AG04450 (cell line): ENCODE data around the gene PLPPR3. TPM values are rescaled to one million over a fixed set of nuclear protein-coding genes. Genes with fewer than 3 reads are reported as not detected.

Experiments
- CTCF ChIA-PET: fragments of 300-600, 350-600 bp; formaldehyde crosslinking; extraction: SDS; loops from one replicate; lab custom pipeline; 2022; ENCODE audit warnings: antibody characterized with exemption, inconsistent platforms; lab: Charles Lee
- POLR2A ChIA-PET: fragments of 350-600 bp; formaldehyde crosslinking; extraction: SDS; loops from one replicate; lab custom pipeline; 2021; ENCODE audit warnings: antibody characterized with exemption, inconsistent platforms; lab: Yijun Ruan, JAX
- DNase-seq: peaks from one replicate; pipeline ENCODE4 v3.0.0-alpha.2; 2011; ENCODE audit warnings: low read depth, low spot score
- H3K27ac ChIP-seq: one replicate; pipeline ENCODE4 v1.5.1; 2012; ENCODE audit warnings: low read depth, low read length, control low read depth
- H3K27me3 ChIP-seq: one replicate; pipeline ENCODE4 v1.6.0; 2012; ENCODE audit warnings: low read length; ENCODE audit not compliant: control insufficient read depth, insufficient read depth
- H3K4me3 ChIP-seq: 2 replicates; pipeline ENCODE4 v1.5.1; 2011; ENCODE audit warnings: mild to moderate bottlenecking, low read depth, low read length, control low read depth
- H3K9me3 ChIP-seq: 2 replicates; pipeline ENCODE4 v1.5.1; 2012; ENCODE audit warnings: low read length; ENCODE audit not compliant: control insufficient read depth, insufficient read depth
- polyA plus RNA-seq: library from polyadenylated mRNA; depleted of rRNA; stranded (reverse); fragments of >200 nt; gene quantifications from 2 replicates; pipeline ENCODE4 v1.2.3, GENCODE V29; 2011
- TF ChIP-seq, protein P1 (sequence below): IDR thresholded peaks from 2 replicates; pipeline ENCODE4 v1.5.1; 2011; ENCODE audit warnings: low read depth, low read length, control low read depth, inconsistent platforms

The PLPPR3 gene
- polyA plus RNA-seq, 1 experiment = 1.3 TPM

DNA sequence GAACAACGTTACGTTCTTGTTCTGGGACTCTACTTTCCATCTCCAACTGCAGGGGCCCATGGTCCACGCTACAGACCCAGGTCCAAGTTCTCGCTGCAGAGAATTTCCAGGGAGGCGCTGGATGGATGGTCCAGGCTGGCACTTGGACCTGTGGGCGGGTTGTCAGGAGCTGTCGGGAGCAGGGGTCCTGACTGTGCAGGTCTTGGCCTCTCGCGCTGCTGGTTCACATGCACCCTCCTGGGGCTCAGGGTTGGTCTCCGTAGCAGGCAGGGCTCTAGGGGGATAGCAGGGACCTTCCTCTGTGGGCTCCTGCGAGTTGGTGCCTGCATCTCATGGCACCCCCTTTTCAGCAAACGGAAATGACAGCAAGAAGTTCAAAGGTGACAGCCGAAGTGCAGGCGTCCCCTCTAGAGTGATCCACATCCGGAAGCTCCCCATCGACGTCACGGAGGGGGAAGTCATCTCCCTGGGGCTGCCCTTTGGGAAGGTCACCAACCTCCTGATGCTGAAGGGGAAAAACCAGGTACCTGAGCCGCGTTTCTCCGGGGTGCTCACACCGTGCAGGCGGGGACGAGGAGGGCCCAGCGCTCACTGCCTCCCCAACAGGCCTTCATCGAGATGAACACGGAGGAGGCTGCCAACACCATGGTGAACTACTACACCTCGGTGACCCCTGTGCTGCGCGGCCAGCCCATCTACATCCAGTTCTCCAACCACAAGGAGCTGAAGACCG, 17.9 kb downstream of the PLPPR3 start:
- H3K27me3 ChIP-seq = no peaks in the 10 kb centered on the region
- CTCF ChIA-PET = no interaction called here
- no peak overlapping the region for H3K27ac ChIP-seq
- H3K4me3 ChIP-seq = no peak overlapping the region
- TF ChIP-seq, protein P1, sequence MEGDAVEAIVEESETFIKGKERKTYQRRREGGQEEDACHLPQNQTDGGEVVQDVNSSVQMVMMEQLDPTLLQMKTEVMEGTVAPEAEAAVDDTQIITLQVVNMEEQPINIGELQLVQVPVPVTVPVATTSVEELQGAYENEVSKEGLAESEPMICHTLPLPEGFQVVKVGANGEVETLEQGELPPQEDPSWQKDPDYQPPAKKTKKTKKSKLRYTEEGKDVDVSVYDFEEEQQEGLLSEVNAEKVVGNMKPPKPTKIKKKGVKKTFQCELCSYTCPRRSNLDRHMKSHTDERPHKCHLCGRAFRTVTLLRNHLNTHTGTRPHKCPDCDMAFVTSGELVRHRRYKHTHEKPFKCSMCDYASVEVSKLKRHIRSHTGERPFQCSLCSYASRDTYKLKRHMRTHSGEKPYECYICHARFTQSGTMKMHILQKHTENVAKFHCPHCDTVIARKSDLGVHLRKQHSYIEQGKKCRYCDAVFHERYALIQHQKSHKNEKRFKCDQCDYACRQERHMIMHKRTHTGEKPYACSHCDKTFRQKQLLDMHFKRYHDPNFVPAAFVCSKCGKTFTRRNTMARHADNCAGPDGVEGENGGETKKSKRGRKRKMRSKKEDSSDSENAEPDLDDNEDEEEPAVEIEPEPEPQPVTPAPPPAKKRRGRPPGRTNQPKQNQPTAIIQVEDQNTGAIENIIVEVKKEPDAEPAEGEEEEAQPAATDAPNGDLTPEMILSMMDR = no peak
- DNase-seq = no peak
- POLR2A ChIA-PET = interaction anchor here (0.6 to 1.4 kb wide), 3 partner anchors 40 to 56 kb away, joined by 3 to 5 read pairs (median 4); partner anchors contain the start of gene CFD
- no peaks in the 10 kb centered on the region; the same call in 1 of the 2 replicates for H3K9me3 ChIP-seq

DNA sequence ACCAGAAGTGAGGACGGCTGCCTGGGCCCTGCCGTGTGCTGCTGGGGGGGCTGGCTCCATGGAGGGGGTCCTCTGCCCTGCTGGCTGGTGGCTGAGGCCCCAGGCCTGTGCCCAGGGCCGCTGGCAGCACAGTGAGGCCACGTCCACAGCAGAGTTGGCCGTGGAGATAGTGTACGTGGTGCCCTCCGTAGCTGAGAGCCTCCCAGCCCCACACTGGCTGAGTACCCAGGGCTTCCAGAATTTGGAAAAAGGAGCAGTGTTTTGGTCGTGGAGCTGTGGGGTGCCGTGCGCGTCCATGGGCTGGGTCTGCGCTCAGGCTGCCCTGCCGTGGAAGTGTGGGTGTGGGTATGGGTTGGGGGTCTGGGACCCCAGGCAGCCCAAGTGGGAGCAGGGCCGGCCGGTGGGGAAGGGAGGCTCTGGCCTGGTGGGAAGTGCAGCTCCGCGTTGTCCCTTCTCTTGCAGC, 18.6 kb downstream of the PLPPR3 start:
- TF ChIP-seq, protein P1 = no peak
- H3K4me3 ChIP-seq = no peak overlapping the region
- CTCF ChIA-PET = interaction anchor here (0.6 kb wide), 1 partner anchor 24 kb away, joined by 3 read pairs; no protein-coding TSS in a partner anchor
- DNase-seq = no peak
- POLR2A ChIA-PET = interaction anchor here (1.3 to 1.4 kb wide), 2 partner anchors 46 to 57 kb away, joined by 4 to 5 read pairs; partner anchors contain the start of gene CFD
- no peak overlapping the region for H3K27ac ChIP-seq
- H3K9me3 ChIP-seq = no peaks in the 10 kb centered on the region; the same call in 1 of the 2 replicates
- no peaks in the 10 kb centered on the region for H3K27me3 ChIP-seq

DNA sequence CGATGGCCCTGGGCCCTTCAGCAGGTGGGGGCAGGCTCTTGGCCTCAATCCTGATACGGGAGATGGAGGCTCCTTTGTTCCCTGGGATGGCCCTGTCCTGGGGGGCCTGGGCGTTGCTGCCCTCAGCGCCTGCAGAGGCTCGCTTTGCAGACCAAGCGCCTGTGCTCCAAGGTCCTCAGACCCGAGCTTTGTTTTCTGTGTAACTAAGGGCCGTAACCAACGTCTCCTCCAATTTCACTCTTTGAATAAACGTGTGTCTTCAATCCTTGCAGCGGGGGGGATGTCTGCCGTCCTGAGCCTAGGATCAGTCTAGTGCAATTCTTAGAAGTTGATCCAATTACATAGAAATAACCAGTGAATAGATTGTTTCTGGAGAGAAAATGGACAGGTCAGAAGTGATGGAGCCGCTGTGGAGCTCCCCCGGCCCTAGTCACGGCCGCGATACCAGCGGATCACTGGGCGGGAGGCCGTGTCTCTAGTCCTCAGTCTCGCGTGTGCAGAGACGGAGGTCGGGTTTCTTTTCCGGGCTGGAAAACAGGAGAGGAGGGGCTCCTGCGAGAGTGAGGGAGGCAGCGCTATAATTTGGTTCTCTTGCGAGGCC, 19.2 kb downstream of the PLPPR3 start:
- TF ChIP-seq, protein P1 = no peak
- CTCF ChIA-PET = interaction anchor here (0.6 to 0.9 kb wide), 3 partner anchors 23 to 32 kb away, joined by 3 to 7 read pairs (median 4); no protein-coding TSS in a partner anchor
- H3K27me3 ChIP-seq = no peaks in the 10 kb centered on the region
- H3K4me3 ChIP-seq = peak overlapping the region; percentile 25
- H3K9me3 ChIP-seq = no peaks in the 10 kb centered on the region; the same call in 1 of the 2 replicates
- no peak for DNase-seq
- POLR2A ChIA-PET = interaction anchor here (0.6 to 1.4 kb wide), 5 partner anchors 11 to 126 kb away, joined by 3 to 13 read pairs (median 3); no protein-coding TSS in a partner anchor
- H3K27ac ChIP-seq = peak overlapping the region; percentile 31

DNA sequence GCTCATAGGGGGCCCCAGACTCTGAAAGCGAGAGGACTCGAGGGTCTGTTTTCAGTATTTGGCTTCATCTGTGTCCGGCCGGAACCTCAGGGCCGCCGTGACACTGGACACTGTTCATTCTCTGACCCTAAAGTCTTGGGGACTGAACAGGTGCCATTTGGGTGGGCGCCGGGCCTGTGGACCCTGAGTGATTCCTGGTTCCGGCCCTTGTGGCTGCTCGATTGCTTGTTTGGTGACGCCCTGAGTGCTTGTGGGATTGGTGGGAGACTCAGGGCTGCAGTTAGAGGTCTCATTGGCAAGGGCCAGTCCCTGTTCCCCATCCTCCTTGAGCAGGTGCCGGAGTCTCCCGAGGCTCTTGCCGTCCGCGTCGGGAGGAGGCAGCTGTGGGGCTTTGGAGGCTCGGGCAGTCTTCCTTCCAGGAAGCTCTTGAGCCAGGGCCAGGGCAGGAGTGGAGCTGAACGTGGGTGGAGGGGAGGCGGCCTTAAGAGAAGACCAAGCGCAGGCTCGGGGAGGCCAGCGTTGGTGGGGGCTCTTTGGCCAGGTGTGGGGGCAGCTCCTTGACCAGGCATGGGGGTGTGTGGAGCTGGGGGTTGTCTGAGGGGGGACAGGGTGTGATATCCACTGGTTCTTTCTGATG, 19.8 kb downstream of the PLPPR3 start:
- DNase-seq = no peak
- ChIA-PET CTCF (interaction anchor here (0.6 to 0.9 kb wide), 2 partner anchors 23 to 31 kb away, joined by 4 to 7 read pairs; no protein-coding TSS in a partner anchor), POLR2A (interaction anchor here (0.6 to 1.4 kb wide), 7 partner anchors 11 to 125 kb away, joined by 3 to 13 read pairs (median 3); partner anchors contain the start of genes MED16 and RNU6-9)
- TF ChIP-seq, protein P1 = no peak
- Histone ChIP-seq H3K4me3 (peak overlapping the region; percentile 32), H3K27ac (peak overlapping the region; percentile 31), H3K27me3 (no peaks in the 10 kb centered on the region), H3K9me3 (no peaks in the 10 kb centered on the region; the same call in 1 of the 2 replicates)
